ENCODE data around the gene PRKCE.

PRKCE gene

DNA sequence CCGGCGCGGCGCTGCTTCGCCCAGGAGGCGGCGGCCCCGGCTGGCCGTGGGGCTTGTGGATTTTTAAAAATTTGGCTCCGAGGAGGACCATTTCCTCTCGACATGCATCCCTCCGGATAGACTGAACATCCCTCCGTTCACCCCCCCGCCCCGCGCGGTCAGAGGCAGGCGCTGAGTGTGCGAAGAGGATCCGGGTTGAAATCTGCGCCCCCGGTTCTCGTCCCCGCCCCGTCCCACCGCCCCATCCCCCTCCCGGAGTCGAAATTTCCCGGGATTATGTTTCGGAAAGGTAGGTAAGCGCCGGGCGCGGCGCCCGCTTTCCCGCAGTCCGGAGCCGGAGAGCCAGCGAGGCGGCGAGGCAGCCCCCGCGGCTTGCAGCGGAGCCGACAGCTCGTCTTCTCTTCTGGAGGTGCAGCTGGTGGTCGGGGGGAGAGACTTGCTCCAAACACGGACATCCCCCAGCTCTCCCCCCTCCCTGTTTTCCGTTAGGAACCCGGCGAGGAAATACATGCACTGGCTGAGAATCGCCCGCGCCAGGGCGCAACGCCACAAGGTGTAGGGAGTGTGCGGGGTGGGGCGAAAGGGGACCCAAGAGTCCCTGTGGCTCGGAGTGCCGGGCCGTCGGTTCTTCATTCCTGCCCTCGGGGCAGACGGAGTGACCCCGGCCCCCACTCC, at the start of gene PRKCE:
PRKCE (plus strand) TSS at position 261 of the 675 bp plus-strand sequence.
- peak within 1 kb of the TSS; percentile 83 for H3K4me3 ChIP-seq (ENCODE audit: control insufficient read depth, low read depth, low read length)
- TF ChIP-seq CTCF (conservative IDR thresholded peaks at IDR 0.05; ENCODE audit: control insufficient read depth, insufficient read depth, low read depth, low read length): no peak
- peak; percentile 50 for DNase-seq (ENCODE audit: low read depth)

GRCh38 chr2:45602624-45603023, 48.9 kb upstream of the PRKCE start:
- H3K4me3 ChIP-seq (ENCODE audit: control insufficient read depth, low read depth, low read length): no peak overlapping the region
- TF ChIP-seq CTCF (conservative IDR thresholded peaks at IDR 0.05; ENCODE audit: control insufficient read depth, insufficient read depth, low read depth, low read length): no peak
- no peak for DNase-seq (ENCODE audit: low read depth)

- no peak for DNase-seq (ENCODE audit: low read depth)
- TF ChIP-seq CTCF (conservative IDR thresholded peaks at IDR 0.05; ENCODE audit: control insufficient read depth, insufficient read depth, low read depth, low read length): no peak
- no peak overlapping the region for H3K4me3 ChIP-seq (ENCODE audit: control insufficient read depth, low read depth, low read length)
Observed at GRCh38 chr2:45605116-45605515, 46.4 kb upstream of the PRKCE start.

DNA sequence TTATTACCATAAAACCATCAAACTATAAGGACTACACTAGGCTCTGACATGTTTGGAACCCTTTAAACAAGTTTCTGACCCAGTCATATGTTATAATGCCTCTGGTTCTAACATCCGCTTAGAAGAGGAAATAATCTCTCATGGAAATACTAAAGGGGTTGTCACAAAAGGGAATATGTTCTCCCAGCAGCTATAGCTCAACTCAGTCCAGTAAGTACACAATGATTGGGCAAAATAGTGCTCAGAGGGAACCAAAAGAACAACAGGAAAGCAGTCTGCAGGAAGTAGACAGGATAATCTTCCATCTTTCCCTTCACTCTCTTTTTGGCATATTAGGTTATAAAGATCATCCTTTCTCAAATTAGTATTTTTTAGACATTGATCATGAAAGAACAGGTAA, 44.7 kb upstream of the PRKCE start:
- no peak for DNase-seq (ENCODE audit: low read depth)
- no peak overlapping the region for H3K4me3 ChIP-seq (ENCODE audit: control insufficient read depth, low read depth, low read length)
- TF ChIP-seq CTCF (conservative IDR thresholded peaks at IDR 0.05; ENCODE audit: control insufficient read depth, insufficient read depth, low read depth, low read length): no peak

GRCh38 chr2:45607701-45608100, 43.8 kb upstream of the PRKCE start:
- peak; percentile 34 for DNase-seq (ENCODE audit: low read depth)
- H3K4me3 ChIP-seq (ENCODE audit: control insufficient read depth, low read depth, low read length): no peak overlapping the region
- TF ChIP-seq CTCF (conservative IDR thresholded peaks at IDR 0.05; ENCODE audit: control insufficient read depth, insufficient read depth, low read depth, low read length): peak; percentile 62

- peak overlapping the region; percentile 92 for H3K4me3 ChIP-seq (ENCODE audit: control insufficient read depth, low read depth, low read length)
- TF ChIP-seq CTCF (conservative IDR thresholded peaks at IDR 0.05; ENCODE audit: control insufficient read depth, insufficient read depth, low read depth, low read length): peak; percentile 46
- DNase-seq (ENCODE audit: low read depth): peak; percentile 72
Observed at GRCh38 chr2:45610281-45611019, 41.0 kb upstream of the PRKCE start.
